ENCODE data around the gene NBPF3. TPM values are rescaled to one million over a fixed set of nuclear protein-coding genes. Genes with fewer than 3 reads are reported as not detected.
A peak's percentile ranks its signal among the peaks of the same experiment; 100 is the strongest.

Gene NBPF3, protein sequence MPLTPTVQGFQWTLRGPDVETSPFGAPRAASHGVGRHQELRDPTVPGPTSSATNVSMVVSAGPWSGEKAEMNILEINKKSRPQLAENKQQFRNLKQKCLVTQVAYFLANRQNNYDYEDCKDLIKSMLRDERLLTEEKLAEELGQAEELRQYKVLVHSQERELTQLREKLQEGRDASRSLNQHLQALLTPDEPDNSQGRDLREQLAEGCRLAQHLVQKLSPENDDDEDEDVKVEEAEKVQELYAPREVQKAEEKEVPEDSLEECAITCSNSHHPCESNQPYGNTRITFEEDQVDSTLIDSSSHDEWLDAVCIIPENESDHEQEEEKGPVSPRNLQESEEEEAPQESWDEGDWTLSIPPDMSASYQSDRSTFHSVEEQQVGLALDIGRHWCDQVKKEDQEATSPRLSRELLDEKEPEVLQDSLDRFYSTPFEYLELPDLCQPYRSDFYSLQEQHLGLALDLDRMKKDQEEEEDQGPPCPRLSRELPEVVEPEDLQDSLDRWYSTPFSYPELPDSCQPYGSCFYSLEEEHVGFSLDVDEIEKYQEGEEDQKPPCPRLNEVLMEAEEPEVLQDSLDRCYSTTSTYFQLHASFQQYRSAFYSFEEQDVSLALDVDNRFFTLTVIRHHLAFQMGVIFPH
- total RNA-seq, result 10 to 100 TPM; 15.5 to 22.1 TPM
- 13.7 TPM for polyA plus RNA-seq (2013, experiment 1 of 2)
- polyA plus RNA-seq (2013, experiment 2 of 2), result 14.4 TPM
- long read RNA-seq, experiment 1, partial matches to known transcripts, result 1 of 3 reads
- long read RNA-seq, experiment 1, other reads (novel, unspliced or antisense), result 2 of 3 reads
- long read RNA-seq, experiment 2, full-length matches to known transcripts, result 12 of 41 reads
- long read RNA-seq, experiment 2, partial matches to known transcripts, result 1 of 41 reads
- long read RNA-seq, experiment 2, other reads (novel, unspliced or antisense), result 28 of 41 reads
- long read RNA-seq, experiment 3, full-length matches to known transcripts, result 28 of 111 reads
- long read RNA-seq, experiment 3, partial matches to known transcripts, result 13 of 111 reads
- long read RNA-seq, experiment 3, other reads (novel, unspliced or antisense), result 70 of 111 reads
- long read RNA-seq, experiment 4, partial matches to known transcripts, result 0 of 1 reads
- long read RNA-seq, experiment 4, other reads (novel, unspliced or antisense), result 1 of 1 reads

DNA sequence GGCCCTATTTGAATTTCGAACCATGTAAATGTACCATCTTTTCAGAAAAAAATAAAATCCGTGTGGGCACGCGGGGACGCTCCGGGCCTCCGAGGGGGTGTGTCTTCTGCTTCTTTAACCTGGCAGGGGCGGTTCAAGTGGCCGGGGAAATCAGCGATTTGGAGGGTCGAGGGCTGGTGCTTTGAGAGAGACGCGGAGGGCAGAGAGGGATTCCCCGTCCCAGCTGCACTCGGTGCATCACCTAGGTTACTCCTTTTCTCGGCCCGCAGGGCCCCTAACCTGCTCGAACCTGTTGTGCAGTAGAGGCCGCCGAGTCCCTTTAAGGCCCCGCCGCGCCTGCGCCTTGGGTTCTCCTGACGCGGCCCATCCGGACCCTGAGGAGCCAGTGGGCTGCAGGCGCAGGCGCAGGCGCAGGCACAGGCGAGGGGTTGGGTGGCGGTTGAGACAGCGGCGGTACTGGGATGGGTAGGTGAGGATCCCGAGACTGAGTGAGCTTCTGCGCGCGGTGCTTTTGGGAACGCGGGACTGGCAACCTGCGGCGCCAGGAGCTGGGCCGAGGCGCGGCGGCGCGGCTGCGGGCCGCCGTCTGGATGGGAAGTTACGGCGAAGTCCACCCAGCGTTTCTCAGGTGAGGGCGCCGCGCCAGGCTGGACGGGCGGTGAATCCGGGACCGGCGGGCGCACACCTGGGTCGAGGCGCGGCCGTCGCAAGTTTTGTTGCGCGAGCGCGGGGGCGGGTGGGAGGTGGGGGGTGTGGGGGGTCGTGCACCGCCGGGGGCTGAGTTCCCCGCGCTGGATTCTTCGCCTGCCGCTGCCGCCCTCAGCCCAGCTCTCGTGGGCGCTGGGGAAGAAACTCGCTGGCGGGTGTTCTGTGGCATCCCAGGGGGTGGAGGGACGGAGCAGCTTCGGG is at the start of gene NBPF3:
Gene NBPF3 (plus strand): TSS at position 417 of the 909 bp plus-strand sequence. CDS start 4,950 bp downstream, outside the sequence.
- H3K27me3 ChIP-seq (ENCODE audit: control insufficient read depth, insufficient read depth, low read length, poor library complexity, severe bottlenecking), result no peaks in the 10 kb centered on the region
- peaks cover 8% of the 10 kb centered on the region for H3K4me1 Mint-ChIP-seq
- H3K27ac Mint-ChIP-seq, result peak within 1 kb of the TSS; percentile 93
- peak within 1 kb of the TSS; percentile 57 for H3K9ac ChIP-seq (ENCODE audit: extremely low read depth, low read length, poor library complexity, severe bottlenecking)
- H3K4me3 ChIP-seq (ENCODE audit: low read length), result peak within 1 kb of the TSS; percentile 77
- H3K36me3 Mint-ChIP-seq (ENCODE audit: low read depth), result peaks cover 1% of the 10 kb centered on the region
- TF ChIP-seq, protein P1, sequence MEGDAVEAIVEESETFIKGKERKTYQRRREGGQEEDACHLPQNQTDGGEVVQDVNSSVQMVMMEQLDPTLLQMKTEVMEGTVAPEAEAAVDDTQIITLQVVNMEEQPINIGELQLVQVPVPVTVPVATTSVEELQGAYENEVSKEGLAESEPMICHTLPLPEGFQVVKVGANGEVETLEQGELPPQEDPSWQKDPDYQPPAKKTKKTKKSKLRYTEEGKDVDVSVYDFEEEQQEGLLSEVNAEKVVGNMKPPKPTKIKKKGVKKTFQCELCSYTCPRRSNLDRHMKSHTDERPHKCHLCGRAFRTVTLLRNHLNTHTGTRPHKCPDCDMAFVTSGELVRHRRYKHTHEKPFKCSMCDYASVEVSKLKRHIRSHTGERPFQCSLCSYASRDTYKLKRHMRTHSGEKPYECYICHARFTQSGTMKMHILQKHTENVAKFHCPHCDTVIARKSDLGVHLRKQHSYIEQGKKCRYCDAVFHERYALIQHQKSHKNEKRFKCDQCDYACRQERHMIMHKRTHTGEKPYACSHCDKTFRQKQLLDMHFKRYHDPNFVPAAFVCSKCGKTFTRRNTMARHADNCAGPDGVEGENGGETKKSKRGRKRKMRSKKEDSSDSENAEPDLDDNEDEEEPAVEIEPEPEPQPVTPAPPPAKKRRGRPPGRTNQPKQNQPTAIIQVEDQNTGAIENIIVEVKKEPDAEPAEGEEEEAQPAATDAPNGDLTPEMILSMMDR (conservative IDR thresholded peaks at IDR 0.05), result no peak
- 1 to 2% methylated on average over 31 to 81 of the region's 87 CpGs for WGBS, 2 experiments (ENCODE audit: insufficient coverage in 1 of 2, insufficient read length in 1 of 2)
- H3K36me3 ChIP-seq (ENCODE audit: control insufficient read depth, insufficient read depth, low read length), result peaks cover 3% of the 10 kb centered on the region
- no peak within 1 kb of the TSS for H3K27ac ChIP-seq (ENCODE audit: low read depth, low read length)
- H3K4me1 ChIP-seq (ENCODE audit: control insufficient read depth, insufficient read depth, low read length), result no peaks in the 10 kb centered on the region
- H3K9me3 Mint-ChIP-seq, result no peaks in the 10 kb centered on the region
- peaks cover 17% of the 10 kb centered on the region for H3K27me3 Mint-ChIP-seq (ENCODE audit: insufficient read depth)
- DNase-seq, result peak; percentile 98
- no peaks in the 10 kb centered on the region for H3K9me3 ChIP-seq (ENCODE audit: control insufficient read depth, low read length)
- H3K4me3 Mint-ChIP-seq, result peak within 1 kb of the TSS; percentile 76

DNA sequence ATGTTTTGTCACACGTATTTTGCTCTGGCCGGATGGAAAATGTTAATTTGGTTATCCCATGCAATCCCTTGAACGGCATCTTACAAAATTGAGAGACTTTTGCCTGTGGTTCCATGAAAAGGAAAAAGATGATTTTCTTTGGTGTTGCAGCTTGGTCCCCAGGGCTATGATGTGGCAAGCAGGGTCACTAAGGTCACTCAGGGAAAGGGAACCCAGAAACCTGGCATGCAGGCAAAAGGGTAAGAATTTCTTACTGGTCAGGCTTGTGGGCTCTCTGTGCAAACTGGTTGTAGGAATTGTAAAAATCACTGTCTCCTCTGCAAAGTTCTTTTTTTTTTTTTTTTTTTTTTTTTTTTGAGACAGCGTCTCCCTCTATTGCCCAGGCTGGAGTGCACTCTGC is 48.4 kb upstream of the NBPF3 start:
- Mint-ChIP-seq H3K27me3 (ENCODE audit: insufficient read depth) (peaks cover 2% of the 10 kb centered on the region), H3K9me3 (peaks cover 10% of the 10 kb centered on the region), H3K4me3 (no peak overlapping the region), H3K4me1 (peaks cover 2% of the 10 kb centered on the region), H3K36me3 (ENCODE audit: low read depth) (peaks cover under 1% of the 10 kb centered on the region), H3K27ac (no peak overlapping the region)
- Histone ChIP-seq H3K9ac (ENCODE audit: extremely low read depth, low read length, poor library complexity, severe bottlenecking) (no peak overlapping the region), H3K36me3 (ENCODE audit: control insufficient read depth, insufficient read depth, low read length) (no peaks in the 10 kb centered on the region), H3K4me1 (ENCODE audit: control insufficient read depth, insufficient read depth, low read length) (no peaks in the 10 kb centered on the region), H3K9me3 (ENCODE audit: control insufficient read depth, low read length) (no peaks in the 10 kb centered on the region), H3K4me3 (ENCODE audit: low read length) (no peak overlapping the region), H3K27me3 (ENCODE audit: control insufficient read depth, insufficient read depth, low read length, poor library complexity, severe bottlenecking) (no peaks in the 10 kb centered on the region), H3K27ac (ENCODE audit: low read depth, low read length) (no peak overlapping the region)
- no peak for DNase-seq
- WGBS, 2 experiments (ENCODE audit: insufficient coverage in 1 of 2, insufficient read length in 1 of 2), result 94 to 95% methylated on average over 3 to 4 of the region's 4 CpGs
- TF ChIP-seq, protein P1 (conservative IDR thresholded peaks at IDR 0.05), result no peak
